Adrenal gland (tissue), 19 donors: ENCODE data around the gene PTX4. TPM values are rescaled to one million over a fixed set of nuclear protein-coding genes. Genes with fewer than 3 reads are reported as not detected.
A peak's percentile ranks its signal among the peaks of the same experiment; 100 is the strongest.

Experiments
- DNase-seq, 7 donors: peaks; one replicate each; pipeline ENCODE4 v3.0.0-alpha.2; 2019 to 2020
- H3K27ac ChIP-seq, 5 donors: fragments of 200-600 bp; sonication (generic) in 4 of 5; 1 replicate in 3 of 5; 2 replicates in 2 of 5; pipeline versions ENCODE4 v1.5.1 to v1.8.0; 2016 to 2020; ENCODE audit warnings: mild to moderate bottlenecking in 1 of 5
- H3K27me3 ChIP-seq: fragments of 200-600 bp; 2 replicates; pipeline ENCODE4 v1.8.0; 2021
- H3K36me3 ChIP-seq, 2 donors: fragments of 200-600 bp; replicated peaks in 1 of 2; 1 replicate in 1 of 2; 2 replicates in 1 of 2; pipeline versions ENCODE4 v1.5.1 to v1.8.0; 2018 to 2022
- H3K4me1 ChIP-seq, 2 donors: fragments of 200-600 bp; replicated peaks in 1 of 2; 1 replicate in 1 of 2; 2 replicates in 1 of 2; pipeline versions ENCODE4 v1.5.1 to v1.8.0; 2018 to 2021
- H3K4me3 ChIP-seq, 4 donors: fragments of 200-600 bp; sonication (generic) in 3 of 4; one replicate each; pipeline ENCODE4 v1.5.1; 2016 to 2018
- H3K9me3 ChIP-seq, 3 donors: fragments of 200-600 bp; sonication (generic) in 1 of 3; replicated peaks in 1 of 3; 1 replicate in 2 of 3; 2 replicates in 1 of 3; pipeline versions ENCODE4 v1.5.1 to v1.8.0; 2016 to 2021
- CTCF ChIP-seq, 6 experiments: fragments of 450-650 bp in 4 of 6; fragments of 200-600 bp in 2 of 6; sonication (generic) in 1 of 6; IDR thresholded peaks; 1 replicate in 5 of 6; 2 replicates in 1 of 6; pipeline versions ENCODE4 v1.5.1 to v1.8.0; 2016 to 2021; ENCODE audit warnings: antibody characterized with exemption in 6 of 6, mild to moderate bottlenecking in 2 of 6, moderate library complexity in 1 of 6
- POLR2A ChIP-seq, 2 donors: fragments of 450-650 bp; IDR thresholded peaks; one replicate each; pipeline ENCODE4 v1.6.1; 2017; ENCODE audit warnings: antibody characterized with exemption in 2 of 2, mild to moderate bottlenecking in 2 of 2, moderate library complexity in 1 of 2
- WGBS, 4 donors: extraction: QIAGEN DNeasy Blood & Tissue Kit in 2 of 4; methylation state at CpG; one replicate each; pipeline versions ENCODE4 v1.1.5 to v1.1.7; 2013 to 2017; 5-methylcytosine and 5-hydroxymethylcytosine counted together
- intact Hi-C, 2 donors: fragments of 100-400 bp; cut with DNase I; formaldehyde crosslinking; loops; one replicate each; pipeline versions ENCODE4 v1.14.1 to v1.15.0; 2022 to 2023
- long read RNA-seq, 10 donors: library from polyadenylated mRNA in 3 of 10; unstranded in 2 of 10; stranded (forward) in 1 of 10; transcript quantifications; one replicate each; pipeline ENCODE4 v2.0.0 and lab custom pipeline, GENCODE V29; 2021 to 2026
- polyA plus RNA-seq, 3 donors: library from polyadenylated mRNA; stranded (reverse); fragments of 200-250 nt in 2 of 3; fragments of 350-450 nt in 1 of 3; fragmentation: Illumina TruSeq in 1 of 3; extraction: RNeasy Lipid Tissue Mini Kit (QIAGEN cat#74804) in 1 of 3; gene quantifications; one replicate each; pipeline ENCODE4 v1.2.3, GENCODE V29; 2013 to 2014
- total RNA-seq, 9 donors: library from RNA; depleted of rRNA in 4 of 9; stranded (reverse); fragments of >200 nt in 4 of 9; fragments of 120-200 nt in 1 of 9; fragmentation: NEBNext Ultra II Directional in 1 of 9; extraction: Animal tissue kit (Norgen Biotek cat#: 25700) in 1 of 9; gene quantifications; one replicate each; pipeline versions ENCODE4 v1.1.0 to v1.2.4, GENCODE V29; 2013 to 2023
- donor health status: healthy with polysubstance abuse.
- donor health status: Bipolar disorder and iron deficiency.
- donor health status: DM: yes; HTN: yes; CAD: no.
- donor health status: DM: no; HTN: no; CAD: no.
- donor health status: DM: no; HTN: no; CAD: no.
- donor health status: DM: yes; HTN: yes; CAD: no.

PTX4 gene
- total RNA-seq (1 to 10 TPM in 2 of 9 donors, under 1 TPM in 4, not detected in 3; 0.39 to 1.4 (median 0.61) TPM), polyA plus RNA-seq (under 1 TPM in 2 of 3 donors, not detected in 1; 0.16 to 0.17 TPM)
- long read RNA-seq, donor 1, result 0 reads
- long read RNA-seq, donor 2, result 0 reads
- long read RNA-seq, donor 3, result 0 reads
- long read RNA-seq, donor 4, result 0 reads
- long read RNA-seq, donor 5, result 0 reads
- long read RNA-seq, donor 6, result 0 reads
- long read RNA-seq, donor 7, result 0 reads
- long read RNA-seq, donor 8, result 0 reads
- long read RNA-seq, donor 9, result 0 reads
- long read RNA-seq, donor 10, result 0 reads

DNA sequence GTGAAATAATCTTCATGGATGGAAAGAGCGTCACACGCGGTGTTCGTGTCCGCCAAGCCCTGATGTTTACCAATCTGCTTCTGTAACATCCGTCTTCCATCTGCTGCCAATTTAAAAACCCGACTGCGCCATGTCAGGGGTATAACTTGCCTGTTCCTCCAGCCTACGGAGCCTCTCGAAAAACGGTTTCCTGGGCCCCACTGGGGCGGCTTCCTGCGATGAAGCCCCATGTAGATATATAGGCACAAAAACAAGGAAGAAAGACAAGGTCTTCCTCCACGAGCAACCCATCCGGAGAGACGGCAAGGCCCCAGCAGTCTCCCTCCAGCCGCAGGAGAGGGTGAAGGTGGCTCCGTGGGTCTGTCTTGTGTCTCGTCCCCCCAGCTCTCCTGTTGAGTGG, at the start of gene PTX4:
Gene PTX4 (minus strand): TSS at position 326 of the 400 bp plus-strand sequence. CDS start 35 bp downstream, at position 291.
- peaks cover 0 to 5% of the 10 kb centered on the region in 2 donors for H3K4me1 ChIP-seq
- H3K27me3 ChIP-seq, result no peaks in the 10 kb centered on the region
- no peak for DNase-seq
- no peaks in the 10 kb centered on the region for H3K36me3 ChIP-seq
- H3K27ac ChIP-seq, result no peak within 1 kb of the TSS
- 80 to 91% (median 85%) methylated on average over 19 of the region's 19 CpGs for WGBS, 4 donors
- H3K9me3 ChIP-seq, result no peaks in the 10 kb centered on the region
- intact Hi-C loops, result no loop called here
- H3K4me3 ChIP-seq, result no peak within 1 kb of the TSS
- TF ChIP-seq POLR2A (IDR thresholded peaks at IDR 0.05), result no peak
- TF ChIP-seq CTCF (IDR thresholded peaks at IDR 0.05), result no peak

- Histone ChIP-seq H3K27ac (peak overlapping the region in 2 of 5 donors; percentile 83 to 97), H3K27me3 (no peaks in the 10 kb centered on the region), H3K9me3 (no peaks in the 10 kb centered on the region), H3K4me3 (peak overlapping the region in 1 of 4 donors; percentile 56), H3K36me3 (peaks cover 0 to 34% of the 10 kb centered on the region in 2 donors), H3K4me1 (peaks cover 4 to 42% of the 10 kb centered on the region in 2 donors)
- peak in 1 of 7 donors; percentile 73 for DNase-seq
- intact Hi-C loops, result no loop called here
- 62 to 74% (median 68%) methylated on average over 15 to 26 of the region's 26 CpGs for WGBS, 4 donors
- TF ChIP-seq CTCF (IDR thresholded peaks at IDR 0.05) (no peak), POLR2A (IDR thresholded peaks at IDR 0.05) (no peak)
Observed at GRCh38 chr16:1537763-1538289, 49.1 kb upstream of the PTX4 start.

DNA sequence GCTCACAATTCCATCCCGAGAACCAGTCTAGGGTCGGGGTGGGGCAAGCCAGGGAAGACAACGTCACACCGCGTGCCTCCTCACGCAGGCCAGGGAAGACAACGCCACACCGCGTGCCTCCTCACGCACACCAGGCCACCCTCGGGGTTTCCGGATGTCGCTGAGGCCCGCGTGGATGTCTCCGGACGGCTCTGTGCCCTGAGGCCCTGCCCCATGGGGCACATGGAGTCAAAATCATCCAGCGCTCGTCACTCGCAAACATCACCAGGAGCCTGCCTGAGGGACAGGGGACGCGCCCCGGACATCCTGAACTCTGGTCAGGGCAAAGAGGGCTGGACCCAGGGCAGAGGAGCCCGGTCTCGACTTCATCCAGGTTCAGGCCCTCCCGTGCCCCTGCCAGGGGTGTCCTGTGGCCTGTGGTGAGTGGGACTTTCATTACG, 48.4 kb upstream of the PTX4 start:
- WGBS, 4 donors, result 70 to 99% (median 83%) methylated on average over 8 to 27 of the region's 27 CpGs
- H3K27me3 ChIP-seq, result no peaks in the 10 kb centered on the region
- H3K36me3 ChIP-seq, result peaks cover 0 to 29% of the 10 kb centered on the region in 2 donors
- peaks cover 0 to 40% of the 10 kb centered on the region in 2 donors for H3K4me1 ChIP-seq
- intact Hi-C loops, result no loop called here
- peak overlapping the region in 1 of 4 donors; percentile 56 for H3K4me3 ChIP-seq
- H3K27ac ChIP-seq, result peak overlapping the region in 2 of 5 donors; percentile 83 to 97
- no peak for DNase-seq
- H3K9me3 ChIP-seq, result no peaks in the 10 kb centered on the region
- TF ChIP-seq CTCF (IDR thresholded peaks at IDR 0.05), result no peak
- TF ChIP-seq POLR2A (IDR thresholded peaks at IDR 0.05), result no peak

DNA sequence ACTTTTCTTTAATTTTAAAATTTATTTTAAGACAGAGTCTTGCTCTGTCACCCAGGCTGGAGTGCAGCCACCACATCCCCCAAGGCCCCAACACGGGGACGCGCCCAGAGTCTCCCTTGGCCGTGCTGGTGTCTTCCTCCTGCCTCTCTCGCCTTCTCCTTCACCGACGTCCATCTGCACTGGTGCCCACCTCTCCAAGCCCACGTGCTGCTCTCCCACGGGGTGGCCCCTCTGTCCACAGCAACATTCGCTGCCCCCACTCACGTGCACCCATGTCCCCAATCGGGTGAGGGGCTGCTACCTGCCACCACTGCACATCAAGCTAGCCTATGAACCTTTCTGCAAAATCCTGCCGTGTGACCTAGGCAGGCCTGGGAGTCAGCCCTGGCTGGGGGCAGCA, 47.9 kb upstream of the PTX4 start:
- 62 to 81% (median 72%) methylated on average over 12 to 13 of the region's 13 CpGs for WGBS, 4 donors
- peaks cover 0 to 24% of the 10 kb centered on the region in 2 donors for H3K36me3 ChIP-seq

More for the DNA sequence above, 47.9 kb upstream of the PTX4 start:
- peaks cover 0 to 40% of the 10 kb centered on the region in 2 donors for H3K4me1 ChIP-seq
- intact Hi-C loops, result no loop called here
- no peaks in the 10 kb centered on the region for H3K9me3 ChIP-seq
- no peak for DNase-seq
- TF ChIP-seq CTCF (IDR thresholded peaks at IDR 0.05) (no peak), POLR2A (IDR thresholded peaks at IDR 0.05) (no peak)
- peak overlapping the region in 2 of 5 donors; percentile 83 to 97 for H3K27ac ChIP-seq
- peak overlapping the region in 1 of 4 donors; percentile 56 for H3K4me3 ChIP-seq
- no peaks in the 10 kb centered on the region for H3K27me3 ChIP-seq
